Loucy (cell line): Measurements from ENCODE around the gene ABLIM1.

ENCODE experiments used
- H2AFZ ChIP-seq: fragments of 200-600 bp; sonication (generic); 2 replicates; pipeline ENCODE4 v1.6.0; 2016; ENCODE audit warnings: antibody characterized with exemption, mild to moderate bottlenecking, low read length, moderate library complexity
- H3F3A ChIP-seq: fragments of 200-600 bp; 2 replicates; pipeline ENCODE4 v1.6.0; 2016; ENCODE audit warnings: antibody characterized with exemption, low read depth, mild to moderate bottlenecking
- H3K27me3 ChIP-seq: fragments of 200-600 bp; sonication (generic); 2 replicates; pipeline ENCODE4 v1.6.1; 2014; ENCODE audit warnings: low read length, mild to moderate bottlenecking; ENCODE audit not compliant: insufficient read depth, poor library complexity, severe bottlenecking
- H3K36me3 ChIP-seq: fragments of 200-600 bp; sonication (generic); 2 replicates; pipeline ENCODE4 v1.6.1; 2016; ENCODE audit warnings: low read length; ENCODE audit not compliant: insufficient read depth
- H3K4me1 ChIP-seq: fragments of 200-600 bp; sonication (generic); 2 replicates; pipeline ENCODE4 v1.5.1; 2014; ENCODE audit warnings: low read length, mild to moderate bottlenecking; ENCODE audit not compliant: insufficient read depth, poor library complexity, severe bottlenecking
- H3K4me2 ChIP-seq: fragments of 200-600 bp; sonication (generic); 2 replicates; pipeline ENCODE4 v1.6.0; 2014; ENCODE audit warnings: antibody characterized with exemption, low read length, low read depth, mild to moderate bottlenecking; ENCODE audit not compliant: poor library complexity, severe bottlenecking
- H3K4me3 ChIP-seq: fragments of 200-600 bp; sonication (generic); 2 replicates; pipeline ENCODE4 v1.5.1; 2014; ENCODE audit warnings: low read length, mild to moderate bottlenecking, mixed read lengths; ENCODE audit not compliant: poor library complexity, severe bottlenecking
- H3K79me2 ChIP-seq: fragments of 200-600 bp; sonication (generic); 2 replicates; pipeline ENCODE4 v1.6.1; 2014; ENCODE audit warnings: low read length; ENCODE audit not compliant: insufficient read depth
- H3K9ac ChIP-seq: fragments of 200-600 bp; sonication (generic); 2 replicates; pipeline ENCODE4 v1.6.0; 2014; ENCODE audit warnings: mild to moderate bottlenecking, low read depth, low read length, moderate library complexity; ENCODE audit not compliant: poor library complexity, severe bottlenecking
- H3K9me2 ChIP-seq: fragments of 200-600 bp; sonication (generic); replicated peaks from 2 replicates; pipeline ENCODE4 v1.6.1; 2016; ENCODE audit warnings: low read depth, low read length, mixed read lengths
- H3K9me3 ChIP-seq: fragments of 200-600 bp; sonication (generic); 2 replicates; pipeline ENCODE4 v1.6.1; 2014; ENCODE audit warnings: mild to moderate bottlenecking, antibody characterized with exemption, low read length, low read depth; ENCODE audit not compliant: insufficient read depth
- H4K20me1 ChIP-seq: fragments of 200-600 bp; sonication (generic); 2 replicates; pipeline ENCODE4 v1.6.0; 2014; ENCODE audit warnings: antibody characterized with exemption, low read length, mild to moderate bottlenecking; ENCODE audit not compliant: insufficient read depth, poor library complexity, severe bottlenecking
- CTCF ChIP-seq: fragments of 200-600 bp; sonication (generic); conservative IDR thresholded peaks from 2 replicates; pipeline ENCODE4 v1.5.1; 2014; ENCODE audit warnings: mild to moderate bottlenecking, antibody characterized with exemption, low read length
- EZH2phosphoT487 ChIP-seq: fragments of 200-600 bp; IDR thresholded peaks from 2 replicates; pipeline ENCODE4 v1.6.1; 2018; ENCODE audit warnings: antibody characterized with exemption, mild to moderate bottlenecking, moderate library complexity, borderline replicate concordance

ABLIM1 gene

GRCh38 chr10:114694752-114695151 is 36.7 kb upstream of the ABLIM1 start:
- Histone ChIP-seq H3K4me3 (no peak overlapping the region), H3K9me2 (no peaks in the 10 kb centered on the region), H3K4me2 (no peak overlapping the region), H3K9me3 (no peaks in the 10 kb centered on the region), H3K36me3 (peaks cover 53% of the 10 kb centered on the region; the same call in 1 of the 2 replicates), H3K9ac (no peak overlapping the region), H3K27me3 (no peaks in the 10 kb centered on the region), H3K4me1 (peaks cover 8% of the 10 kb centered on the region), H4K20me1 (peaks cover 34% of the 10 kb centered on the region), H2AFZ (no peak overlapping the region), H3F3A (no peaks in the 10 kb centered on the region), H3K79me2 (peaks cover 53% of the 10 kb centered on the region; the same call in 1 of the 2 replicates)
- TF ChIP-seq CTCF (peak; percentile 82), EZH2phosphoT487 (no peak)

- Histone ChIP-seq H3K9me2 (no peaks in the 10 kb centered on the region), H3K4me2 (no peak overlapping the region), H3K36me3 (peaks cover 53% of the 10 kb centered on the region; the same call in 1 of the 2 replicates), H3K9ac (no peak overlapping the region), H3K4me1 (peaks cover 8% of the 10 kb centered on the region), H3K4me3 (no peak overlapping the region), H4K20me1 (peaks cover 28% of the 10 kb centered on the region), H3K79me2 (peaks cover 53% of the 10 kb centered on the region; the same call in 1 of the 2 replicates), H3K27me3 (no peaks in the 10 kb centered on the region), H3K9me3 (no peaks in the 10 kb centered on the region), H3F3A (no peaks in the 10 kb centered on the region), H2AFZ (no peak overlapping the region)
- TF ChIP-seq CTCF (no peak), EZH2phosphoT487 (no peak)
Measured at GRCh38 chr10:114694062-114694461, 36.0 kb upstream of the ABLIM1 start.

- Histone ChIP-seq H3K79me2 (peaks cover 48% of the 10 kb centered on the region), H3K9ac (no peak overlapping the region), H3F3A (no peaks in the 10 kb centered on the region), H3K4me3 (no peak overlapping the region), H3K9me3 (no peaks in the 10 kb centered on the region), H4K20me1 (peaks cover 17% of the 10 kb centered on the region), H3K9me2 (no peaks in the 10 kb centered on the region), H3K4me1 (peaks cover 29% of the 10 kb centered on the region), H3K27me3 (no peaks in the 10 kb centered on the region), H3K4me2 (no peak overlapping the region), H3K36me3 (peaks cover 45% of the 10 kb centered on the region; the same call in 1 of the 2 replicates), H2AFZ (no peak overlapping the region)
- TF ChIP-seq EZH2phosphoT487 (no peak), CTCF (no peak)
Measured at GRCh38 chr10:114691442-114691941, 33.4 kb upstream of the ABLIM1 start.
